HepG2 (cell line): ENCODE results near the gene PTPRD. TPM values are rescaled to one million over a fixed set of nuclear protein-coding genes. Genes with fewer than 3 reads are reported as not detected.

Experiments
- BCL6 ChIP-seq: IDR thresholded peaks from 2 replicates; pipeline ENCODE4 v1.6.1; 2016; ENCODE audit warnings: missing genetic modification reagents, missing compliant biosample characterization
- DPF2 ChIP-seq: sonication (generic); formaldehyde crosslinking; IDR thresholded peaks from 2 replicates; pipeline ENCODE4 v1.4.0; 2020; ENCODE audit warnings: mild to moderate bottlenecking, low read depth, missing genetic modification reagents, borderline replicate concordance
- MTERF4 ChIP-seq: sonication (generic); formaldehyde crosslinking; IDR thresholded peaks from 2 replicates; pipeline ENCODE4 v1.8.0; 2023; ENCODE audit warnings: mild to moderate bottlenecking, missing genetic modification reagents
- PCBP2 ChIP-seq: fragments of 200-400 bp; formaldehyde crosslinking; optimal IDR thresholded peaks from 2 replicates; pipeline ENCODE3; 2018; ENCODE audit warnings: low read length, low read depth; ENCODE audit not compliant: poor library complexity, severe bottlenecking
- RORA ChIP-seq: sonication (generic); formaldehyde crosslinking; IDR thresholded peaks from 2 replicates; pipeline ENCODE4 v1.5.0; 2020; ENCODE audit warnings: mild to moderate bottlenecking, missing genetic modification reagents, moderate library complexity
- ZBTB42 ChIP-seq: sonication (generic); formaldehyde crosslinking; IDR thresholded peaks from 2 replicates; pipeline ENCODE4 v1.5.0; 2020; ENCODE audit warnings: mild to moderate bottlenecking, missing genetic modification reagents
- ZNF207 ChIP-seq: fragments of 450-650 bp; IDR thresholded peaks from 2 replicates; pipeline ENCODE4 v1.6.1; 2016; ENCODE audit warnings: antibody characterized with exemption, borderline replicate concordance
- ZNF646 ChIP-seq: sonication (generic); formaldehyde crosslinking; IDR thresholded peaks from 2 replicates; pipeline ENCODE4 v1.9.0; 2021; ENCODE audit warnings: mild to moderate bottlenecking, missing genetic modification reagents
- ZSCAN31 ChIP-seq: sonication (generic); formaldehyde crosslinking; IDR thresholded peaks from 2 replicates; pipeline ENCODE4 v1.5.0; 2020; ENCODE audit warnings: low read depth, mild to moderate bottlenecking, missing genetic modification reagents
- polyA plus RNA-seq, 8 experiments: library from polyadenylated mRNA; depleted of rRNA in 3 of 8; stranded (reverse) in 7 of 8; unstranded in 1 of 8; fragments of >200 nt; fragmentation: Illumina TruSeq in 4 of 8; extraction: Trizol in 4 of 8; gene quantifications; 2 replicates each; pipeline versions ENCODE4 v1.2.1 to v1.2.3, GENCODE V29; 2011 to 2016; ENCODE audit warnings: low read depth in 4 of 8, missing spikeins in 1 of 8, mixed read lengths in 1 of 8; ENCODE audit not compliant: insufficient read depth in 1 of 8
- total RNA-seq, 5 experiments: library from RNA; depleted of rRNA; stranded (reverse); fragments of >200 nt; fragmentation: Illumina TruSeq; extraction: Trizol; gene quantifications; 2 replicates each; pipeline ENCODE4 v1.2.3, GENCODE V29; 2016; ENCODE audit warnings: low read depth in 1 of 5
- TF ChIP-seq, protein P1 (sequence below), 2 experiments: sonication (generic) in 1 of 2; formaldehyde crosslinking in 1 of 2; IDR thresholded peaks; 2 replicates each; pipeline versions ENCODE4 v1.5.1 to v1.6.1; 2011 to 2020; ENCODE audit warnings: borderline replicate concordance in 1 of 2, low read depth in 1 of 2, low read length in 1 of 2, mild to moderate bottlenecking in 1 of 2, missing genetic modification reagents in 1 of 2, moderate library complexity in 1 of 2
- TF ChIP-seq, protein P2 (sequence below): sonication (generic); formaldehyde crosslinking; IDR thresholded peaks from 2 replicates; pipeline ENCODE4 v1.8.0; 2022; ENCODE audit warnings: missing genetic modification reagents, mild to moderate bottlenecking, moderate library complexity, borderline replicate concordance
- TF ChIP-seq, protein P3 (sequence below): sonication (generic); formaldehyde crosslinking; IDR thresholded peaks from 2 replicates; pipeline ENCODE4 v1.4.0; 2020; ENCODE audit warnings: missing genetic modification reagents, borderline replicate concordance

The PTPRD gene
- total and polyA plus RNA-seq, 2 of the 13 experiments (the other 11 are each of a cell fraction or from before 2014, with no cell fraction given) = 0.05 TPM; not detected in 1

DNA sequence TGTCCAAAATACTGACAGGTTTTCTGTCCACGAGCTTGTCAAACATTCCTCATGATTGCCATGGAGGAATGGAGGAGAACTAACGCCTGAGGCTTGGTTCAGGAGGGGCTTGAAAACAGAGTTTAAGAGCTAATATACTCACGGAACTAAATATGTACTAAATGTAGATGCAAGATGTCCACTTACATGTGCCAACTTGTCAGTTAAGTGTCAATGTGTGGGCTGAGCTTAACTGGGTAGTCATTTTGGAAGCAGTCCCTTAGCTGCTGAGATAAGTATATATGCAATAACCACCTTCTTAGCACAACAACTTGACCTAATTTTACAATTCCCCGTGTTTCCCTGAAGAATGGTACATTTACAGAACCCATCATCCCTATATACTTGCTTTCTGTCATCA is 176.0 kb downstream of the PTPRD start (continued):
- TF ChIP-seq, protein P1, sequence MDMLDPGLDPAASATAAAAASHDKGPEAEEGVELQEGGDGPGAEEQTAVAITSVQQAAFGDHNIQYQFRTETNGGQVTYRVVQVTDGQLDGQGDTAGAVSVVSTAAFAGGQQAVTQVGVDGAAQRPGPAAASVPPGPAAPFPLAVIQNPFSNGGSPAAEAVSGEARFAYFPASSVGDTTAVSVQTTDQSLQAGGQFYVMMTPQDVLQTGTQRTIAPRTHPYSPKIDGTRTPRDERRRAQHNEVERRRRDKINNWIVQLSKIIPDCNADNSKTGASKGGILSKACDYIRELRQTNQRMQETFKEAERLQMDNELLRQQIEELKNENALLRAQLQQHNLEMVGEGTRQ (IDR thresholded peaks at IDR 0.05; ENCODE audit: low read depth, low read length) = no peak
- TF ChIP-seq, protein P1 (CRISPR knock-in tag; IDR thresholded peaks at IDR 0.05; ENCODE audit: borderline replicate concordance) = no peak
- TF ChIP-seq BCL6 (CRISPR knock-in tag) = no peak
- no peak for TF ChIP-seq ZSCAN31 (CRISPR knock-in tag)
- no peak for TF ChIP-seq PCBP2
- no peak for TF ChIP-seq ZBTB42 (CRISPR knock-in tag)
- TF ChIP-seq, protein P2, sequence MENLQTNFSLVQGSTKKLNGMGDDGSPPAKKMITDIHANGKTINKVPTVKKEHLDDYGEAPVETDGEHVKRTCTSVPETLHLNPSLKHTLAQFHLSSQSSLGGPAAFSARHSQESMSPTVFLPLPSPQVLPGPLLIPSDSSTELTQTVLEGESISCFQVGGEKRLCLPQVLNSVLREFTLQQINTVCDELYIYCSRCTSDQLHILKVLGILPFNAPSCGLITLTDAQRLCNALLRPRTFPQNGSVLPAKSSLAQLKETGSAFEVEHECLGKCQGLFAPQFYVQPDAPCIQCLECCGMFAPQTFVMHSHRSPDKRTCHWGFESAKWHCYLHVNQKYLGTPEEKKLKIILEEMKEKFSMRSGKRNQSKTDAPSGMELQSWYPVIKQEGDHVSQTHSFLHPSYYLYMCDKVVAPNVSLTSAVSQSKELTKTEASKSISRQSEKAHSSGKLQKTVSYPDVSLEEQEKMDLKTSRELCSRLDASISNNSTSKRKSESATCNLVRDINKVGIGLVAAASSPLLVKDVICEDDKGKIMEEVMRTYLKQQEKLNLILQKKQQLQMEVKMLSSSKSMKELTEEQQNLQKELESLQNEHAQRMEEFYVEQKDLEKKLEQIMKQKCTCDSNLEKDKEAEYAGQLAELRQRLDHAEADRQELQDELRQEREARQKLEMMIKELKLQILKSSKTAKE (CRISPR knock-in tag) = no peak
- TF ChIP-seq, protein P3, sequence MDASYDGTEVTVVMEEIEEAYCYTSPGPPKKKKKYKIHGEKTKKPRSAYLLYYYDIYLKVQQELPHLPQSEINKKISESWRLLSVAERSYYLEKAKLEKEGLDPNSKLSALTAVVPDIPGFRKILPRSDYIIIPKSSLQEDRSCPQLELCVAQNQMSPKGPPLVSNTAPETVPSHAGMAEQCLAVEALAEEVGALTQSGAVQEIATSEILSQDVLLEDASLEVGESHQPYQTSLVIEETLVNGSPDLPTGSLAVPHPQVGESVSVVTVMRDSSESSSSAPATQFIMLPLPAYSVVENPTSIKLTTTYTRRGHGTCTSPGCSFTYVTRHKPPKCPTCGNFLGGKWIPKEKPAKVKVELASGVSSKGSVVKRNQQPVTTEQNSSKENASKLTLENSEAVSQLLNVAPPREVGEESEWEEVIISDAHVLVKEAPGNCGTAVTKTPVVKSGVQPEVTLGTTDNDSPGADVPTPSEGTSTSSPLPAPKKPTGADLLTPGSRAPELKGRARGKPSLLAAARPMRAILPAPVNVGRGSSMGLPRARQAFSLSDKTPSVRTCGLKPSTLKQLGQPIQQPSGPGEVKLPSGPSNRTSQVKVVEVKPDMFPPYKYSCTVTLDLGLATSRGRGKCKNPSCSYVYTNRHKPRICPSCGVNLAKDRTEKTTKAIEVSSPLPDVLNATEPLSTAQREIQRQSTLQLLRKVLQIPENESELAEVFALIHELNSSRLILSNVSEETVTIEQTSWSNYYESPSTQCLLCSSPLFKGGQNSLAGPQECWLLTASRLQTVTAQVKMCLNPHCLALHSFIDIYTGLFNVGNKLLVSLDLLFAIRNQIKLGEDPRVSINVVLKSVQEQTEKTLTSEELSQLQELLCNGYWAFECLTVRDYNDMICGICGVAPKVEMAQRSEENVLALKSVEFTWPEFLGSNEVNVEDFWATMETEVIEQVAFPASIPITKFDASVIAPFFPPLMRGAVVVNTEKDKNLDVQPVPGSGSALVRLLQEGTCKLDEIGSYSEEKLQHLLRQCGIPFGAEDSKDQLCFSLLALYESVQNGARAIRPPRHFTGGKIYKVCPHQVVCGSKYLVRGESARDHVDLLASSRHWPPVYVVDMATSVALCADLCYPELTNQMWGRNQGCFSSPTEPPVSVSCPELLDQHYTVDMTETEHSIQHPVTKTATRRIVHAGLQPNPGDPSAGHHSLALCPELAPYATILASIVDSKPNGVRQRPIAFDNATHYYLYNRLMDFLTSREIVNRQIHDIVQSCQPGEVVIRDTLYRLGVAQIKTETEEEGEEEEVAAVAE (CRISPR knock-in tag) = no peak
- no peak for TF ChIP-seq RORA (CRISPR knock-in tag)
- TF ChIP-seq MTERF4 = no peak
- TF ChIP-seq ZNF207 = no peak
- TF ChIP-seq DPF2 (CRISPR knock-in tag) = no peak
- TF ChIP-seq ZNF646 (CRISPR knock-in tag) = no peak
